Mesenchymal stem cell (in vitro differentiated cells and primary cell): ENCODE results near the gene PGM1.
A peak's percentile ranks its signal among the peaks of the same experiment; 100 is the strongest.

Experiments
- DNase-seq: peaks from one replicate; pipeline ENCODE4 v3.0.0-alpha.2; 2013
- H2AFZ ChIP-seq: one replicate; pipeline ENCODE4 v1.6.1; 2013; ENCODE audit warnings: low read depth, mild to moderate bottlenecking, control low read depth, inconsistent platforms, low read length, moderate library complexity
- H2AK5ac ChIP-seq: 2 replicates; pipeline ENCODE4 v1.6.1; 2013; ENCODE audit warnings: low read length, moderate library complexity, mild to moderate bottlenecking, inconsistent platforms; ENCODE audit not compliant: severe bottlenecking
- H2BK120ac ChIP-seq: one replicate; pipeline ENCODE4 v1.6.1; 2013; ENCODE audit warnings: low read depth, mild to moderate bottlenecking, inconsistent platforms, low read length, moderate library complexity
- H2BK12ac ChIP-seq, 2 experiments: one replicate each; pipeline ENCODE4 v1.6.1; 2013; ENCODE audit warnings: inconsistent platforms in 2 of 2, low read length in 2 of 2, mild to moderate bottlenecking in 2 of 2, moderate library complexity in 2 of 2, control low read depth in 1 of 2
- H2BK15ac ChIP-seq: one replicate; pipeline ENCODE4 v1.6.1; 2013; ENCODE audit warnings: mild to moderate bottlenecking, low read depth, inconsistent platforms; ENCODE audit not compliant: poor library complexity, severe bottlenecking
- H2BK5ac ChIP-seq: 2 replicates; pipeline ENCODE4 v1.6.1; 2013; ENCODE audit warnings: low read depth, mild to moderate bottlenecking, low read length, control low read depth, inconsistent platforms; ENCODE audit not compliant: poor library complexity, severe bottlenecking
- H3K14ac ChIP-seq, 2 experiments: one replicate each; pipeline ENCODE4 v1.6.1; 2013; ENCODE audit warnings: inconsistent platforms in 2 of 2, low read length in 2 of 2, control low read depth in 1 of 2, mild to moderate bottlenecking in 1 of 2, moderate library complexity in 1 of 2
- H3K18ac ChIP-seq, 2 experiments: one replicate each; pipeline ENCODE4 v1.6.1; 2013; ENCODE audit warnings: inconsistent platforms in 2 of 2, low read length in 2 of 2, control low read depth in 1 of 2, low read depth in 1 of 2, mild to moderate bottlenecking in 1 of 2
- H3K23ac ChIP-seq, 2 experiments: one replicate each; pipeline ENCODE4 v1.6.1; 2013; ENCODE audit warnings: inconsistent platforms in 2 of 2, low read length in 2 of 2, mild to moderate bottlenecking in 2 of 2, moderate library complexity in 2 of 2, control low read depth in 1 of 2
- H3K27ac ChIP-seq: 2 replicates; pipeline ENCODE4 v1.5.1; 2013; ENCODE audit warnings: mild to moderate bottlenecking, moderate library complexity, low read length, control low read depth, inconsistent platforms; ENCODE audit not compliant: poor library complexity, severe bottlenecking
- H3K27me3 ChIP-seq, 2 experiments: 2 replicates each; pipeline versions ENCODE4 v1.6.1 to v1.7.0; 2013; ENCODE audit warnings: low read length in 2 of 2, mild to moderate bottlenecking in 2 of 2, moderate library complexity in 2 of 2, control low read depth in 1 of 2, inconsistent platforms in 1 of 2; ENCODE audit not compliant: control insufficient read depth in 1 of 2, insufficient read depth in 1 of 2
- H3K36me3 ChIP-seq, 2 experiments: 2 replicates each; pipeline versions ENCODE4 v1.6.1 to v1.7.0; 2013; ENCODE audit warnings: low read length in 2 of 2, control low read depth in 1 of 2, inconsistent platforms in 1 of 2, low read depth in 1 of 2, mild to moderate bottlenecking in 1 of 2; ENCODE audit not compliant: insufficient read depth in 2 of 2, control insufficient read depth in 1 of 2
- H3K4ac ChIP-seq, 2 experiments: one replicate each; pipeline ENCODE4 v1.6.1; 2013; ENCODE audit warnings: inconsistent platforms in 2 of 2, low read length in 2 of 2, mild to moderate bottlenecking in 2 of 2, moderate library complexity in 2 of 2, control low read depth in 1 of 2, low read depth in 1 of 2
- H3K4me1 ChIP-seq: 2 replicates; pipeline ENCODE4 v1.6.1; 2013; ENCODE audit warnings: low read depth, low read length, control low read depth; ENCODE audit not compliant: control insufficient read depth, insufficient read depth
- H3K4me2 ChIP-seq: 2 replicates; pipeline ENCODE4 v1.6.1; 2013; ENCODE audit warnings: low read length, mild to moderate bottlenecking, inconsistent platforms; ENCODE audit not compliant: poor library complexity, severe bottlenecking
- H3K4me3 ChIP-seq, 2 experiments: 2 replicates each; pipeline versions ENCODE4 v1.5.1 to v1.7.0; 2013; ENCODE audit warnings: low read length in 2 of 2, mild to moderate bottlenecking in 2 of 2, control low read depth in 1 of 2, low read depth in 1 of 2; ENCODE audit not compliant: insufficient read depth in 1 of 2
- H3K79me1 ChIP-seq: replicated peaks from 2 replicates; pipeline ENCODE4 v1.6.1; 2013; ENCODE audit warnings: mild to moderate bottlenecking, control low read depth, low read length, inconsistent platforms; ENCODE audit not compliant: poor library complexity, severe bottlenecking
- H3K9ac ChIP-seq: 2 replicates; pipeline ENCODE4 v1.7.0; 2013; ENCODE audit warnings: mild to moderate bottlenecking, low read length, moderate library complexity
- H3K9me3 ChIP-seq: 2 replicates; pipeline ENCODE4 v1.7.0; 2013; ENCODE audit warnings: mild to moderate bottlenecking, low read length; ENCODE audit not compliant: control insufficient read depth
- H4K8ac ChIP-seq: one replicate; pipeline ENCODE4 v1.6.1; 2013; ENCODE audit warnings: inconsistent platforms, mild to moderate bottlenecking, low read length, moderate library complexity
- H4K91ac ChIP-seq: one replicate; pipeline ENCODE4 v1.6.1; 2013; ENCODE audit warnings: mild to moderate bottlenecking, low read length, inconsistent platforms
- WGBS: methylation state at CpG from one replicate; pipeline ENCODE4 v1.1.7; 2013; ENCODE audit warnings: mixed read lengths; 5-methylcytosine and 5-hydroxymethylcytosine counted together

The PGM1 gene

DNA sequence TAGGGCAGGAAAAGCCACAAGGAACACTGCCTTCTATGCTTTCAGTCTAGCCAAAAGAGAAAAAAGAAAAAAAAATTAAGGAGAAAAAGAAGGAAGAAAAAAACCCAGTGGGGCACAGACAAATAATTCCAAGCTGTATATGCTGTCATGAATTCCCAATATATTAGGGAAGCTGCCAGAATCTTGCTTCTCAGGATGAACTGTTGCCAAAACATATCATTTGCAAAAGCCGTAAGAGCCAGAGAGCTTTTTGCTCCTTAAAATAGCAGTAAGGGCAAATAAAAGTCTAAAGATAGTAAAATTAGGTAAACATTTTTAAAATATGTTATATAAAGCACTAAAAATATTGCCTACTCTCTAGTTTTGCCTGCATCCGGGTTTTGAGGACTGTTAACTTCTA, 52.1 kb downstream of the PGM1 start:
- no peak overlapping the region for H4K91ac ChIP-seq
- no peak overlapping the region for H2AFZ ChIP-seq
- peaks cover 8% of the 10 kb centered on the region for H3K4me1 ChIP-seq
- H3K4ac ChIP-seq: no peak overlapping the region
- H4K8ac ChIP-seq: no peak overlapping the region
- no peak overlapping the region for H3K18ac ChIP-seq
- no peak overlapping the region for H2BK120ac ChIP-seq
- H3K27me3 ChIP-seq: no peaks in the 10 kb centered on the region
- 100% methylated on average over 2 of the region's 2 CpGs for WGBS
- no peaks in the 10 kb centered on the region for H3K9me3 ChIP-seq
- H2BK12ac ChIP-seq: no peak overlapping the region
- peak overlapping the region in 1 of 2 experiments; percentile 1 for H3K4me3 ChIP-seq
- H3K36me3 ChIP-seq: peaks cover 5 to 48% of the 10 kb centered on the region in 2 experiments
- no peak overlapping the region for H3K27ac ChIP-seq
- H2BK15ac ChIP-seq: no peak overlapping the region
- H3K4me2 ChIP-seq: no peak overlapping the region
- H3K79me1 ChIP-seq: peaks cover 2% of the 10 kb centered on the region
- H3K9ac ChIP-seq: peak overlapping the region; percentile 61
- H2BK5ac ChIP-seq: no peak overlapping the region
- no peak overlapping the region for H3K23ac ChIP-seq
- no peak overlapping the region for H2AK5ac ChIP-seq
- DNase-seq: no peak
- H3K14ac ChIP-seq: no peak overlapping the region

GRCh38 chr1:63648689-63649088, 55.5 kb downstream of the PGM1 start:
- no CpG with 5 or more reads among the region's 1 CpG for WGBS
- no peak overlapping the region for H3K27ac ChIP-seq
- H2BK5ac ChIP-seq: no peak overlapping the region
- peaks cover 4% of the 10 kb centered on the region for H3K4me1 ChIP-seq
- H3K23ac ChIP-seq: no peak overlapping the region
- H2BK120ac ChIP-seq: no peak overlapping the region
- H3K14ac ChIP-seq: no peak overlapping the region
- H3K27me3 ChIP-seq: no peaks in the 10 kb centered on the region
- no peak for DNase-seq
- H3K18ac ChIP-seq: no peak overlapping the region
- no peak overlapping the region for H2AFZ ChIP-seq
- no peak overlapping the region for H3K4me2 ChIP-seq
- no peak overlapping the region for H2BK15ac ChIP-seq
- H3K36me3 ChIP-seq: peaks cover 5 to 38% of the 10 kb centered on the region in 2 experiments
- H2AK5ac ChIP-seq: no peak overlapping the region
- no peak overlapping the region for H4K8ac ChIP-seq
- H3K79me1 ChIP-seq: peaks cover 2% of the 10 kb centered on the region
- H4K91ac ChIP-seq: no peak overlapping the region
- H3K4me3 ChIP-seq: no peak overlapping the region
- no peak overlapping the region for H3K9ac ChIP-seq
- H2BK12ac ChIP-seq: no peak overlapping the region
- H3K4ac ChIP-seq: no peak overlapping the region
- H3K9me3 ChIP-seq: no peaks in the 10 kb centered on the region

DNA sequence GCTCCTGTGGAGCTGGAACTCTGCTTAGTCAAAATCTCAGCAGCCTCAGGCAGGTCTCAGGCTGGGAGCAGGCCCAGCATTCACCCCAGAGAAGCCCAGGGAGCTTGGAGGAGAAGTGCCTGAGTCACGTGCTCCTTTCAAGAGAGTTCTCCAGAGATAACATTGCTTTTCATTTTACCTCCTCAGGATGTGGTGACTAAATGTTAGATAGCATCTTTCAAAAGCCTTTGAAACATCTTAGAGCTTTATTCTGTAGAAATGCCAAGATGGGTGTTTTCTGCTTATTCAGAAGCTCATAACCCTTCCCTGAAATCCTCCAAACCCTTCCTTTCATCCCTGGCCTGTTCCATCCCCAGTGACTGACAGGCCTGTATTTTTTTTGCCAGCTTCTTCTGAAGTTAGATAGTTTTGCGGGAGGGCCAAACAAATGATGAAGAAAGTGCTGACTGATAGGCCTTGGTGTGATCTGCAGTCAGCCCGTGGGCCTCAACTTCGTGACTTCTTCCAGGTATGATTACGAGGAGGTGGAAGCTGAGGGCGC, 58.0 kb downstream of the PGM1 start:
- Histone ChIP-seq H3K23ac (no peak overlapping the region), H2AK5ac (no peak overlapping the region), H3K9me3 (no peaks in the 10 kb centered on the region), H3K79me1 (peaks cover 2% of the 10 kb centered on the region), H3K18ac (no peak overlapping the region), H3K14ac (no peak overlapping the region), H3K4ac (no peak overlapping the region), H2BK12ac (no peak overlapping the region), H3K27me3 (no peaks in the 10 kb centered on the region), H2BK120ac (no peak overlapping the region), H4K91ac (no peak overlapping the region), H3K4me3 (no peak overlapping the region), H3K4me2 (no peak overlapping the region), H4K8ac (no peak overlapping the region), H3K27ac (no peak overlapping the region), H2AFZ (no peak overlapping the region), H3K4me1 (no peaks in the 10 kb centered on the region), H2BK15ac (no peak overlapping the region), H3K36me3 (peaks cover 18 to 58% of the 10 kb centered on the region in 2 experiments), H2BK5ac (no peak overlapping the region), H3K9ac (peak overlapping the region; percentile 22)
- no peak for DNase-seq
- 94% methylated on average over 5 of the region's 6 CpGs for WGBS

- no peak overlapping the region for H3K14ac ChIP-seq
- H3K9ac ChIP-seq: no peak overlapping the region
- no peak overlapping the region for H2AK5ac ChIP-seq
- DNase-seq: no peak
- no peaks in the 10 kb centered on the region for H3K27me3 ChIP-seq
- H3K79me1 ChIP-seq: no peaks in the 10 kb centered on the region
- no peak overlapping the region for H2AFZ ChIP-seq
- H4K91ac ChIP-seq: no peak overlapping the region
- H3K36me3 ChIP-seq: peaks cover 16 to 64% of the 10 kb centered on the region in 2 experiments
- no peaks in the 10 kb centered on the region for H3K4me1 ChIP-seq
- H2BK120ac ChIP-seq: no peak overlapping the region
- no peak overlapping the region for H2BK15ac ChIP-seq
- H3K4me3 ChIP-seq: no peak overlapping the region
- no peak overlapping the region for H3K18ac ChIP-seq
- H3K23ac ChIP-seq: no peak overlapping the region
- no peak overlapping the region for H3K27ac ChIP-seq
- no peak overlapping the region for H3K4ac ChIP-seq
- H3K9me3 ChIP-seq: no peaks in the 10 kb centered on the region
- H2BK12ac ChIP-seq: no peak overlapping the region
- H3K4me2 ChIP-seq: no peak overlapping the region
- H4K8ac ChIP-seq: no peak overlapping the region
- no peak overlapping the region for H2BK5ac ChIP-seq
- 90% methylated on average over 6 of the region's 6 CpGs for WGBS
Measured at GRCh38 chr1:63653976-63654375, 60.8 kb downstream of the PGM1 start.
